ENCODE results near the gene KCNJ11.

The KCNJ11 gene

DNA sequence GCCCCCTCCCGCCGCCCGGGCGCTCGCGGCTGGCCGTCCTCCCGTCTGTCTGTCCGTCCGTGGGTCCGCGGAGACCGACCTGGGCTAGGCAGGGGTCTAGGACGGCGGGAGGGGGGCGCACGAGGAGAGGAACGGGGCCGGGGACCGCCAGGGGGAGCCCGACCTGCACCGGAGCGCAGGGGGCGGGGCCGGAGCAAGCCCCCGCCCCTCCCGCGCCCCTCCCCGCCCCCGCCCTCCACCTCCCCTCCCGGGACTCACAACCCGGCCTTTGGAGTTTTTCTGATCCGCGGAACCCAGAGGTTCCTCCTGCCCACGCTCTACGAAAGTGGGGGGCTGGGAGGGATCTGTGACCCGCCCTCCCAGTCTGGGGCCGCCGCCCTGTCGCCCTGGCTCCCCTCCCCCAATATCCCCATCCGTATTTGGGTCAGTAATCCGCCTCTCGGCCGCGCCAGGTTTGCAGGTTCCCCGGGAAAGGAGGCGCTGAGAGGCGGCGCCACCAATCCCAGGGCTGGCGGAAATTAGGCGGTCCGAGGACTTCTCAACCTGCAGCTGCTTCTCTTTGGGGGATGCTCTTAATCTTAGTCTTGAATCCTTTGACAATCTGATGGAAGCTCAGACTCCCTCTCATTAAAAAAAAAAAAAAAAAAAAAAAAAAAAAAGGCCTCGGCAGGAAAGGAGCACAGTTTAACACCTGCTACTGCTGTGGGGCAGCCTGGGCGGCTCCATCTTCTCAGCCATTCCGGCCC lies 925 bp upstream of the KCNJ11 start:
- no peak for DNase-seq

DNA sequence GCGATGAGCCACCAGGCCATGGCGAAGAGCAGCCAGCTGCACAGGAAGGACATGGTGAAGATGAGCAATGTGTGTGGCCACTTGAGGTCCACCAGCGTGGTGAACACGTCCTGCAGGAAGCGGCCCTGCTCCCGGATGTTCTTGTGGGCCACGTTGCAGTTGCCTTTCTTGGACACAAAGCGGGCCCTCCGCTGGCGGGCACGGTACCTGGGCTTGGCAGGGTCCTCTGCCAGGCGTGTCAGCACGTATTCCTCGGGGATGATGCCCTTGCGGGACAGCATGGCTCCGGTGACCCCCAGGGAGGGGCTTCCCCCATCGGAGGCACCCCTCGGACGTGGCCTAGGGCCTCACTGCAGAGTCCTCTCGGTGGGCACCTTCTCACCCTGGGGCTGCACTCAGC lies 648 bp downstream of the KCNJ11 start:
- DNase-seq = no peak

- DNase-seq = no peak
Observed at GRCh38 chr11:17387254-17387653, 1.2 kb downstream of the KCNJ11 start.

GRCh38 chr11:17386331-17387084 lies 2.0 kb downstream of the KCNJ11 start:
- no peak for DNase-seq

DNA sequence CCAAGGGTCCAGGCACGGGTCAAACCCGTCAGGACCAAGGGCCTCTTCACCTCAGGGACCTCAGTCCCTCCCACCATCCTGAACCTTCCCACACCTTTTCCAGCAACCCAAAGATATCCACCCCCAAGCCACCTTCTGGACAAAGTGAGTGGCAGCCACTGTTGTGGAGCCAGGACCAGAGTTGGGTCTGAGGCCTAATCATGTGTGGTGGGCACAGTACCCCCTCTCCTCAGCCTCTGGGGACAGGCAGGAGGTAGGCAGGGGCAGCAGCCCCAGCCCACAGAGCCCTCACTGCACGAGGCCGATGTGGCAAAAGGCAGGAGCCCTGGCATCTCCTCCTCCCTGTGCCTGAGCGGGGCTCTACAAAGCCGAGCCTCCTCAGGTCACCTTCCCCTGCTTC lies 2.5 kb downstream of the KCNJ11 start:
- no peak for DNase-seq

DNA sequence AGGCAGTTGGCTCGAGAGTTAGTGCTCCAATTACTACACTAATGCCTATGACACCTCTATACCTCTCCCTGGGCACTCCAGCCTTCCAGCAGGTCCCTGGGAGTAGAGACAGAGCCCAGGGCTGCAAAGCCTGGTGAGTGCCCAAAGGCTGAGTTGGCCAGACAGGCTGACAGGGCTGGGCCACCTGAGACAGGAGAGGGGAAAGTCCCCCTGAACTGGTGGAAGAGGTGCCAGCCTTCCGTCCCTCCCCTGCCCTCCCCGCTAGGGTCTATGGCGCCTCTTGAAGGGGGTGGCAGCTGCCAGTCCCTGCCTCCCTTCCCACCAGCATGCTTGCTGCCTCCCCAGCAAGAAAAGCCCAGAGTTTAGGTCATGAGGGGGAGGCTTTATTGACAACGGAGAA lies 3.0 kb downstream of the KCNJ11 start:
- DNase-seq = no peak

- peak; percentile 9 for DNase-seq
Observed at GRCh38 chr11:17384002-17384511, 4.4 kb downstream of the KCNJ11 start.

DNA sequence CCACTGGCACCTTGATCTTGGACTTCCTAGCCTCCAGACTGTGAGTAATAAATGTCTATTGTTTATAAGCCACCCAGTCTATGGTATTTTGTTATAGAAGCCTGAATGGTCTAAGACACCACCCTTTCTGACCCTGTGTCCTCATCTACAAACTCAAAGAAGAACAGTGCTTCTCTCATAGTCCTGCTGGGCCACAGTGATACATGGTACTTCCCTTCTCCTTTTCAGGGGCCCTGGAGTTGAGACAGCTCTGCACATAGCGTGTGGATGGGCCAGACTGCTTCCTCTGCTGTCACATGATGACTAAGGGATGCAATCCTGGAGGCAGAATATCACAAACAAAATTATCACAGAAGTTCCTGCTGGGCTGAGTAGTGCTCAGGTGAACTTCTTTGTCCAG lies 5.0 kb downstream of the KCNJ11 start:
- DNase-seq = no peak

DNA sequence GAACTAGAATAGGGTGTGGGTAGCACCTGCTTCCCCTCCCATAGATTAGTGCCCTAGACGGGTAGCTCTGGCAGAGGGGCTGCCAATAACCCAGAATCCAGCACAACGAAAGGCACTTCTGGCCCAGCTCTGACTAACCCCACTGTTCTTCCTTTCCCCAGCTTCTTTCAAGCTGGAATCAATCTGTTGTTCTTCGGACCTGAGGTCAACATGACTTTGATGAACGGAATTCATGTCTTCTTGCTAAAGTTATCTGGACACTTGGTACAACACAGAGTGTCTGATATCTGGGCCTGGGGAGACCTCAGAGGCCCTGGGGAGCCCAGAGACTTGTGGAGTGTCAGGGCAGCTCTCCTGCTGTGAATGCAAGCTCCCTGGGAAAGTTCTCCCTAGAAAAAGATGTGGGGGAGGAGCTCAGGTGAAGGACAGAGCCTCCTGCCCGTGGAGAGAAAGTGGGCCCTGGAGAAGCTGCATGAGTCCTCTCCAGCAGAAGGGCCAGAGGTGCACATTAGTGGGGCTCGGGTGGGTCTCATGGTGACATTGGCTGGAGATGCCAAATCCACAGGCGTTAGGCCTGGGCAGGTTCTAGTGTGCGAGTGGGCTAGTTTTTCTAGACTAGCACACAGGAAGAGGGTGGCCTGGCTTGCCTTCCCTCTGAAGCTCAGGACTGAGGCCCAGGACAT lies 6.3 kb downstream of the KCNJ11 start:
- no peak for DNase-seq

DNA sequence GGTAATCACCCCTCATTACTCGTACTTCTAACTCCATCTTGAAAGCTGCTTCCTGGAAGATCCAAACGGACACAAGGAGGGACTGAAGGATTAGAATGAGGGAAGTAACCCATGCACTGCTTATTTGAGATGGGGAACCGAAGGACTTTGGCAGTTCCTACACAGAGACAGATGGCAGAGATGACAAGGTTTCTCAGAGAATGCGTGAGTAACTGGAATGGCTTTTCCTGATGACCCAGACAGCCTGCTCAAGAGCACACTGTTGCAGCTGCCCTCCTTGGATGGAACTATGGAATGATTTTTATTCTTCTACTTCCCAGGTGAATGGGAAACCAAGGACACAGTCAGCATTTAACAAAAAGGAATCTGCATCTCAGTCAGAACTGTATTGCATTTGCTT lies 7.3 kb downstream of the KCNJ11 start:
- no peak for DNase-seq

GRCh38 chr11:17379383-17380180 lies 8.9 kb downstream of the KCNJ11 start:
- DNase-seq = no peak

- no peak for DNase-seq
Observed at GRCh38 chr11:17378655-17379054, 9.8 kb downstream of the KCNJ11 start.

DNA sequence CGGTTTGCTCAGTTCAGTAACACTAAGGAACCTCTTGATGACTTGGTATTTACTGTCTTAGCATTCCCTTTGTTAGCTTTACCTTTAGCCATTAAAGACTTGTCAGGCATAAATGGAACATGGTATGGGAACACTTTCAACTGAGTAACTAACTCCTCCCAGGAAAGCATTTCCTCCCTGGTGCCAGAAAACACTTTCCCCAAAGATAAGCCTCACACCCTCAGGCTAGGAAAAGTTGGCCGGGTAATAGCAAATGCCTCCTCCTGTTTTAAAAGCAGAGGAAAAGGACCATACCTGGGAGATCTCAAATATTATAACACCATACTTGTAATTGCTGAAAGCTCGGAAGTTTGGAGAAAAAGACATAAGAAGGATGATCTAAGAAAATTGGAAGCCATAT lies 12.0 kb downstream of the KCNJ11 start:
- no peak for DNase-seq

GRCh38 chr11:17375547-17375946 lies 12.9 kb downstream of the KCNJ11 start:
- no peak for DNase-seq

DNA sequence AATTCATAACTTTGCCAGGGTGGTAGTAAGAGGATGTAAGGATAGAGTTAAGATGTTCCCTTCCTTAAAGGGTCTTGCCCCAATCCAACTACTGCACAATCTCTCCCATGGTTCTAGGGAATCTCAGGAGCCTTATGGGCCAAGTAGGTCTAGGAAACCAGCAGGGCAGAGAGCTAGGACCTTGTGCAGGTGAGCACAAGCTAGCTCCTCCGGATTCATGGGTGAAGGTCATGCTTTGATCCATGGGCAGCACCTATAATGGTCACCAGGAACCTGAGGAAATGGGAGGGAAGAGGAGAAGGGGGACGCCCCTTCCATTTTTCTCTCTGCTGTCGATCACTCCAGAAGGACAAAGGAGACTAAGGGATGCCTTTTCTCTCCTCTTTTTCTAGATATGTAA lies 16.8 kb downstream of the KCNJ11 start:
- DNase-seq = no peak

GRCh38 chr11:17369684-17370243 lies 18.7 kb downstream of the KCNJ11 start:
- DNase-seq = no peak

GRCh38 chr11:17369094-17369493 lies 19.4 kb downstream of the KCNJ11 start:
- DNase-seq = no peak

DNA sequence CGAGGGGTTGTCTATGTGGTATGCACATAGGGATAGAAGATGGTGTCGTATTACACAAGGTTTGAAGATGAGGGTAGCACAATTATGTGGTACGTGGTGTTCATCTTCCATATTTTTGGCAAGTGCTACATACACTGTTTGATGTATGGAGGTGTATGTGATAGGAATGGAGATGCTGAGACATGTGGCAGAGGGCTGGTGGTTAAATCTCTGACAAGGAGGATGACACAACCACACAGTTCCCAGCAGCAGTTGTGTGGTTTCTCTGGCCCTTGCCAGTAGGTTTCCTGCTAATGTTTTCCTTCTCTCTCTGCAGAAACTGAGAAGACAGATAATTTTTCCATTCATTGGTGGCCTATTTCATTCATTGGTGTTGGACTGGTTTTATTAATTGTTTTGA lies 19.9 kb downstream of the KCNJ11 start:
- DNase-seq = no peak

- DNase-seq = no peak
Observed at GRCh38 chr11:17366495-17366894, 22.0 kb downstream of the KCNJ11 start.

- peak; percentile 44 for DNase-seq
Observed at GRCh38 chr11:17354601-17354991, 33.9 kb downstream of the KCNJ11 start.

DNA sequence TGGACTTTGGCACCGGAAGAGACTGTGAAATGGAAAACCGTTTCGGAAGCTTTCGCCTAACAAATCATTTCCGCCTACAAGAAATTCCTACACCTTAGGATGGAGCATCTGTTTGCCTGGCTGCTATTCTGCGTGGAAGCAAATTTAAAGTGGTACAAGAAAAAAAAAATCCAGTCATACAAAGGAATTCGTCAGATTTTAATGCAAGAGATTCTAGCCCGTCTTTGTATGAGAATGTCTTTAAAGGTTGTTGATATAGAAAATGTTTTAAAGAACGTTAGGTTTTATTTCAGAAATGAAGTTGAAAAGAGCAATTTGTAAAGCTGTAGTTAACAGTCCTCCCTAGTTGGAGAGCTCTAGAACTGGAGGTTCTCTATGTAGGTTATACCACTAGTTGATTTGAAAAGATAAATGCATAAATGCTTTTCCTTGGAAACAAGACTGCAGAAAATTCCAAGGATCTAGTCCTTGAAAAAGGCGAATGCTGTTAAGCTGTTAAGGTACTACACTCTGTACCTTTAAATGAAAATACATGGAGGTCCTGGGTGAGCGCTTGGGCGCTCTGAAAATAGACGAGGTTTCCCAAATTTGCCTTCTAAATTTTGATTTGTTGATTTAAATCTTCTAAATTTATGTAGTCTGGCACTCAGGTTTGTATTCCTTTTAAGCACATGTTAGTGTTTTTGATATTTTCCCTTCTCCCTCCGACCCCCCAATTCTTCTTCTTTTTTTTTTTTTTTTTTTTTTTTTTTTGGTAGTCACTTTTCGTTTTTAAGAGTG lies 34.4 kb downstream of the KCNJ11 start:
- no peak for DNase-seq
